NCI-H2171 treated with DMSO at 0.1 percent for 48 hours (cell line): ENCODE data around the gene ST3GAL6.

Experiments used
- DNase-seq: peaks from one replicate; lab custom pipeline; 2025; lab: John Stamatoyannopoulos, UW

The ST3GAL6 gene

DNA sequence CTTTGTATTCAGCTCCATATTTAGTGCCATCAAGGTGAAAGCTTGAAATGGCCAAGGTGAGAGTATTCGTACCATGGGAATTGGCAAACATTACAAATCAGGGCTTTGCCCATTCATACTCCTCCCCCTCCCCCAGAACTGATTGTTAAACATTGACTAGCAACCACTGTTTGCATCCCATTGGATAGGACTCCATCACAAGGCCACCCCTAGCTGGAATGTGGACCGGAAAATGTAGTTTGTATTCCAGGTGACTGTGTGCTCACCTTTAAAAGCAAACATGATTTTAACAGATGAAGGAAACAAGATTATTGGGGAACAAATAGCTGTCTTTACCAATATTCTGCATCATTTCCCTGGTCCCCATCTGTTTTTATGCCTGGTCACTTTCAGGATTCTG lies 14.1 kb downstream of the ST3GAL6 start:
- DNase-seq = no peak

DNA sequence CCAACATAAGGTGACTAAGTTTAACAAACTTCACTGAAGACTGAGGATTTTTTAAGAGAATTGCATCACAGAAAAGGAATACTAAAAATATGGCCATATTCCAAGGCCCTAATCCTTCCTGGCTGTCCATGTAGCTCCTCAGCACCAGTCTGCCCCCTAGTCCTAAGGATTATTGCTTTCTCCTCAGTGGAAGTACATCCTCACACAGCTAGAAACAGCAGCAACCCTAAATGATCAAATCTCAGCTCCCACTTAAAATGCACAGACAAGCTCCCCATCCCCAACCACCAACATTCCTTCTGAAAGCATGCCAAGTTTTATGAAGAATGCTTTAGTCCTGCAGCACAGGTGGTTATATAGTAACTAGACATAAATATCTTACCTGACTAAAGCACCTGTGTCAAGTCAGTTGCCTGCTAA lies 14.7 kb downstream of the ST3GAL6 start:
- no peak for DNase-seq

GRCh38 chr3:98778383-98778782 lies 15.2 kb downstream of the ST3GAL6 start:
- no peak for DNase-seq

GRCh38 chr3:98778852-98779413 lies 15.8 kb downstream of the ST3GAL6 start:
- no peak for DNase-seq

DNA sequence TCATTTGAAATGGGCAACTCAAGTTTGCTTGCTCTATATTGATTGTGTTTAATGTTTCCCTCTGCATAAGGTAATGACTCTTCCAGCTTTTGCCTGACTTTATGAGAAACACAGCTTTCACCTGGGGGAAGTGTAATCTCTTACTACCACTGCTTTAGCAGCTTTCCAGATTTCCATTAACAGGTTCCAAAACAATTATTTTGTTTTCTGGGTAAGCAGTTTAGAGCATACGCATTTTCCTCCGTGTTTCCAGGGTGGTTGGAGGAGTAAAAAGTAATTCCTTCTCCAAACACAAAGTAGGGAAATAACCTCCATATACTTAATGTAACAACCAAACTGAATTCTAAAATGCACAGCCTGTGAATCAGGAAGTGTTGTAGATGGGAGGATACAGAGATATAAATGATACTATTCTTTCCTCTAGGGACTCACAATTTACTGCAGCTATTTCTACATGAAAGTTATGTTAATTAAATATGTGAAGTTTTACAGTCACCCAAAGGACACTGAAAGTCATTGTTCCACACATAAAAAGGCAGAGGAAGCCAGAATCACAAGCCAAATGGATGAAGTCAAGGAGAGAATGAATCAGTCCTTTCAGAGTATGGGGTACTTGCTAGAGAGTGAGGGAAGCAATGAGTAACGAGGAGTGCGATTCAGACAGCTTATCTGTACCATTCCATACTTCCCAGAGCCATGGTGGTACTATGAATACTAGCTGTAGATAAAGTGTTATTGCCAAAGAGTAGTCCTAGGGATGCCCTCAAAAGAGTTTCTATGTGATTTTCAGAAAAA lies 16.6 kb downstream of the ST3GAL6 start:
- DNase-seq = no peak

- no peak for DNase-seq
Measured at GRCh38 chr3:98780343-98780742, 17.2 kb downstream of the ST3GAL6 start.

- DNase-seq = no peak
Measured at GRCh38 chr3:98782824-98783500, 19.8 kb downstream of the ST3GAL6 start.

- DNase-seq = no peak
Measured at GRCh38 chr3:98784042-98784441, 20.9 kb downstream of the ST3GAL6 start.

DNA sequence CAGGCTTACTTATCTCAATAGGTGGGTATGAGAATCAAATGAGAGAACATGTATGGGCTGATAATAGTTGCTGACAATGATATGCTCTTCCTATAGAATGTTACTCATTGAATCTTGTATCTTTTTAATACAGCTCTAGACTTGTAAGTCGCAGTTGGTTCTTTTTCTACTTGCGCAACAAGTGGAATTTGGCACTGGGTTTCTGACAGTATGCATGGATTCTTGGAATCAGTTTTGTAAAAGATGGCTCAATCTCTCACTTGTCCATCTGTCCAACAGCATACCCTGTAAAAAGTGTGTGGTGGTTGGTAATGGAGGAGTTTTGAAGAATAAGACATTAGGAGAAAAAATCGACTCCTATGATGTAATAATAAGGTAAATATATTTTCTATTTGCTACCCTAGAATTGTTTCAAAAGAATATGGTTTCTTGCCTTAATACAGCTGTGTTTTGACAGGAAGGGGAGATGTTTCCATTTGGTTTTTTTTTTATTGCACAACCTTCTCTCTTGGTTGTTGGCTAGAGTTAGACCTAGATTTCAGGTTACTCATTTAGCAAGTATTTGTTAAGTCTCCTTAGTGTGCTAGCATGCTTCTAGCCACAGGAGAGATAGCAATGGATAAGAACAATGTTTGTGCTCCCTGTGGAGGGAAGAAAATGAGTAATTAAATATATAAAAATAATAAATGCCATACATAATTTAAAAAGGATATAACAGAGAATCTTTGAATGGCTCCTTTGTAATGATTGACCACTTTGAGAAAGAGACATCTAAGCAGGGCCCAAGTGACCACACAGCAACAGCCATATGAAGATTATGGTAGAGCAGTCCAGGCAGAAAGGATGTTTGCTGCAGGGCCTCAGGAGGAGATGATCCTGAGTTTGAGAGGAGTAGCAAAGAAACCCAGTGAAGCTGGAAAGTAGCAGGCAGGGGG lies 21.8 kb downstream of the ST3GAL6 start:
- DNase-seq = no peak

DNA sequence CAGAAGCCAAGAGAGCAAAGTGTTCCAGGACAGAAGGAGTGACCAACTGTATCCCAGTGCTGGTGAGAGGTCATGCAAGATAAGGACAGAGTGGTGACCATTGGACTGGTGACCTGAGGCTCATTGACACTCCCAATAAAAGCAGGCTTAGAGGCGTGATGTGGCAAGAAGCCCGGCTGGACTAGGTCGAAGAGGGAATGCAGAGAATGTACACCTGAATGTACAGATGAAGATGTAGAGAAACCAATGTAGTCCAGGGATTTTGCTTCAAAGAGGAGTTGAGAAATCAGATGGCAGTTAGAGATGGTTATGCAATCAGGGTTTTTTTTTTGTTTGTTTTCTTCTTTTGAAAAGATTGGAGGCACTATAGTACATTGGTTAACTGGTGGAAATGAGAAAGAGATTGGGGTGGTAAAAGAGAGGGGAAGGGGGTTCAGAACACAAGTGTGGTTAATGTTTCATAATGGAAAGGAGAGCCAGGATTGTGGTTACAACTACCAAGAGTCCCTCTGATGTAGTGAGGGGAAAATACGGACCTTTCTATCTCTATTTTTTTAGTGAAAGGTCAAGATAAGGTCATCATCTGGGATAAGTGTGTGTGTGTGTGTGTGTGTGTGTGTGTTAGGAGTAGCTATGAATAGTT lies 23.3 kb downstream of the ST3GAL6 start:
- DNase-seq = no peak

- DNase-seq = no peak
Measured at GRCh38 chr3:98787181-98787580, 24.0 kb downstream of the ST3GAL6 start.

DNA sequence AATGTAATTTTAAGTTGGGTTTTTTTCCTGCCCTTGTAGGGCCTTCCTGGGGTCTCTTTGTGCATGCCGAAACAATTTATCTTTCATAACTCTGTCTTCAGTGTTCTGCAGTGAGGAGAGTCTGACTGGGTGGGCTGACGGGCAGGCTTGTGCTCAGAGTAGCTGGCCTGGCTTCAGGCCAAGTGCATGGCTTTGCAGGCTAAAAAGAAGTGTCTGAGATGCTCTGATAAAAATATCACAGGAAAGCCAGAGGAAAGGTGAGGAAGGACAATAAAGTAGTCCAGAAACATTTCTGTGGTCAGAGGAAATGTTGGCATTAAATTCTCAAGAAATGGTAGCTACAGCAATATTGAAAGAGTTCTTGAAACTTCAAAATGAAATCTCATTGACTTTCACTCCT lies 25.5 kb downstream of the ST3GAL6 start:
- no peak for DNase-seq

GRCh38 chr3:98791341-98792325 lies 28.5 kb downstream of the ST3GAL6 start:
- no peak for DNase-seq

- no peak for DNase-seq
Measured at GRCh38 chr3:98793971-98794370, 30.8 kb downstream of the ST3GAL6 start.

DNA sequence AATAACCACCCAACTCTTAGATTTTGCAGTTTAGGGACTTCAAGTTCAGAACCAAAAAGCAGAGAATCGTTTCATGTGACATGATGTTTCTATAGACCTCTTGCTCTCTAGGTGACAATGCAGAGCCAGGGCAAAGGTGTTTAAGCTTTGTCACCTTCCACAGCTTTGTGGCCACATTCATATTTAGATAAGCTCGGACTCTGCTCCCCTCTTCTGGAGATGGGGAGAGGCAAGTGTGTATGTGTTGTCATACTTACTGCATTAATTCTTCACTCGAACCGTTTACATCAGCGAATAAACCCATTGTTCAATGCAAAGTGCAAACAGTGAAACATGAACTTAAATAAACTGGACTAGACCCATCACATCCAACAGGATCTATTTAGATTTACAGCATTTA lies 33.2 kb downstream of the ST3GAL6 start:
- no peak for DNase-seq

DNA sequence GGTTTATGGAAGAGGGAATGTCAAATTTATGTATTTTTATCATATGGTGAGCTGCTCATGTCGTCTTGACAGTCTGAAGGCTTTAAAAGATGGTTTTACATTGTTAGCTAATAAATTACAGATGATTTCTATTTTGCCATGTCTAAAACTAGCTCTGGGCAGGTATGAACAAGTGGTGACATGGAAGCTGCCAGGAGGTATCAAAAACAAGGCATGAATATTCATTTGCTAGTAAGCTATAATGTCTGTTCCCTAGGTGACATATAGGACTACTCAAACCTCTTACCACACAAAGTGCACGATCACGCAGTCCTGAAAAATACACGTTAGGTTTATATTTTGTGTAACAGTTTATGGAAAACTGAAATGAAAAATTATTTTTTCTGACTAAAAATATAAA lies 34.8 kb downstream of the ST3GAL6 start:
- no peak for DNase-seq

DNA sequence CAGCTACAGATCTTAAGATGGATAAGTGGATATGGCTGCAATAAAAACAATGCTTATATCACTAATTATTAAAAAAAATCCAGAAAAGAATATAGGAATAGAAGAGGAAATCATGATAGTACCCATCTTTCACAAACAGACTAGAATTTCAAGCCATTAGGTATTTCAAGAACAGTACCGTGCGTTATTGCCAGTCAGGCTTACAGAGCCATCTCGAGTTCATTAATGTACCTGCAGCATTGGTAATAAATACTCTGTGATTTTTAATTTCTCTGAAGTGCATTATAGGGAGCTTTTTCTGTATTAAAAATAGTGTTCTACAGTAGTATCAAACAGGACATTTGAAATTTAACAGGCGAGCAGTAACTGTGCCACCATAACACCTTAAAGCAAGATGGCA lies 35.7 kb downstream of the ST3GAL6 start:
- DNase-seq = no peak

GRCh38 chr3:98799479-98799878 lies 36.3 kb downstream of the ST3GAL6 start:
- no peak for DNase-seq

GRCh38 chr3:98800401-98800800 lies 37.3 kb downstream of the ST3GAL6 start:
- DNase-seq = no peak

- no peak for DNase-seq
Measured at GRCh38 chr3:98801043-98801747, 38.1 kb downstream of the ST3GAL6 start.
